Caco-2 (cell line): ENCODE data around the gene SECISBP2. TPM values are rescaled to one million over a fixed set of nuclear protein-coding genes. Genes with fewer than 3 reads are reported as not detected.

Experiments used
- BruUV-seq: library from RNA; stranded (reverse); fragments of 400-500 nt; replicated peaks from 2 replicates; lab custom pipeline; 2021; lab: Mats Ljungman, UMichigan
- CTCF ChIA-PET: fragments of 300-600 bp; sonication (Branson Sonifier 250); formaldehyde crosslinking; loops from one replicate; lab custom pipeline; 2022; ENCODE audit warnings: antibody characterized with exemption; lab: Charles Lee
- POLR2A ChIA-PET: fragments of 300-600 bp; sonication (Branson Sonifier 250); formaldehyde crosslinking; loops from one replicate; lab custom pipeline; 2022; ENCODE audit warnings: antibody characterized with exemption; lab: Charles Lee
- DNase-seq, 2 experiments: peaks; one replicate each; pipeline versions ENCODE4 v3.0.0 to v3.0.0-alpha.2; 2020 to 2022
- H3K27me3 ChIP-seq: replicated peaks from 2 replicates; pipeline ENCODE4 v1.6.0; 2011; ENCODE audit warnings: low read length; ENCODE audit not compliant: control insufficient read depth, insufficient read depth
- H3K36me3 ChIP-seq: 2 replicates; pipeline ENCODE4 v1.5.1; 2011; ENCODE audit warnings: low read length; ENCODE audit not compliant: control insufficient read depth, insufficient read depth
- H3K4me1 ChIP-seq: fragments of 250-450 bp; sonication (Bioruptor Pico); 2 replicates; pipeline ENCODE4 v1.5.1; 2020; ENCODE audit warnings: mild to moderate bottlenecking
- H3K4me3 ChIP-seq: 2 replicates; pipeline ENCODE4 v1.5.1; 2011; ENCODE audit warnings: low read depth, mild to moderate bottlenecking, control low read depth, low read length
- H3K9me3 ChIP-seq: fragments of 250-450 bp; sonication (Bioruptor Pico); 2 replicates; pipeline ENCODE4 v1.5.1; 2020; ENCODE audit warnings: mild to moderate bottlenecking, moderate library complexity
- H3K27ac Mint-ChIP-seq: one replicate; pipeline ENCODE4 v1.8.0; 2022; ENCODE audit warnings: mixed read lengths; ENCODE audit not compliant: unreplicated experiment
- H3K27me3 Mint-ChIP-seq: one replicate; pipeline ENCODE4 v1.8.0; 2022; ENCODE audit warnings: mixed read lengths; ENCODE audit not compliant: insufficient read depth, unreplicated experiment
- H3K36me3 Mint-ChIP-seq: one replicate; pipeline ENCODE4 v1.8.0; 2022; ENCODE audit warnings: mild to moderate bottlenecking, mixed read lengths; ENCODE audit not compliant: insufficient read depth, unreplicated experiment
- H3K4me1 Mint-ChIP-seq: one replicate; pipeline ENCODE4 v1.8.0; 2022; ENCODE audit warnings: low read depth, mixed read lengths; ENCODE audit not compliant: unreplicated experiment
- H3K4me3 Mint-ChIP-seq: one replicate; pipeline ENCODE4 v1.8.0; 2022; ENCODE audit warnings: mild to moderate bottlenecking, moderate library complexity, mixed read lengths; ENCODE audit not compliant: unreplicated experiment
- H3K9me3 Mint-ChIP-seq: one replicate; pipeline ENCODE4 v1.8.0; 2022; ENCODE audit warnings: mixed read lengths; ENCODE audit not compliant: unreplicated experiment
- intact Hi-C: fragments of 100-400 bp; cut with micrococcal nuclease; formaldehyde crosslinking; loops from one replicate; pipeline ENCODE4 v1.10.0; 2022; ENCODE audit not compliant: unreplicated experiment
- total RNA-seq: library from RNA; stranded (reverse); gene quantifications from 2 replicates; pipeline ENCODE4 v1.2.3, GENCODE V29; 2022
- TF ChIP-seq, protein P1 (sequence below), 2 experiments: fragments of 200-600 bp in 1 of 2; IDR thresholded peaks; 1 replicate in 1 of 2; 2 replicates in 1 of 2; pipeline versions ENCODE4 v1.5.1 to v1.8.0; 2011 to 2022; ENCODE audit warnings: antibody characterized with exemption in 1 of 2, control low read depth in 1 of 2, inconsistent platforms in 1 of 2, low read depth in 1 of 2, low read length in 1 of 2, mild to moderate bottlenecking in 1 of 2, moderate library complexity in 1 of 2; ENCODE audit not compliant: insufficient read depth in 1 of 2, severe bottlenecking in 1 of 2, unreplicated experiment in 1 of 2

Gene SECISBP2
- total RNA-seq, 1 experiment from 2014 or later: 21.0 TPM

GRCh38 chr9:89382026-89382986, 64.0 kb downstream of the SECISBP2 start:
- POLR2A ChIA-PET: no interaction called here
- DNase-seq: no peak
- Mint-ChIP-seq H3K4me3 (no peak overlapping the region), H3K27ac (no peak overlapping the region), H3K36me3 (peaks cover 4% of the 10 kb centered on the region), H3K27me3 (no peaks in the 10 kb centered on the region), H3K9me3 (no peaks in the 10 kb centered on the region), H3K4me1 (no peaks in the 10 kb centered on the region)
- intact Hi-C loops: no loop called here
- H3K27me3 ChIP-seq: no peaks in the 10 kb centered on the region
- no peaks in the 10 kb centered on the region for H3K4me1 ChIP-seq
- no peaks in the 10 kb centered on the region for H3K36me3 ChIP-seq
- TF ChIP-seq, protein P1, sequence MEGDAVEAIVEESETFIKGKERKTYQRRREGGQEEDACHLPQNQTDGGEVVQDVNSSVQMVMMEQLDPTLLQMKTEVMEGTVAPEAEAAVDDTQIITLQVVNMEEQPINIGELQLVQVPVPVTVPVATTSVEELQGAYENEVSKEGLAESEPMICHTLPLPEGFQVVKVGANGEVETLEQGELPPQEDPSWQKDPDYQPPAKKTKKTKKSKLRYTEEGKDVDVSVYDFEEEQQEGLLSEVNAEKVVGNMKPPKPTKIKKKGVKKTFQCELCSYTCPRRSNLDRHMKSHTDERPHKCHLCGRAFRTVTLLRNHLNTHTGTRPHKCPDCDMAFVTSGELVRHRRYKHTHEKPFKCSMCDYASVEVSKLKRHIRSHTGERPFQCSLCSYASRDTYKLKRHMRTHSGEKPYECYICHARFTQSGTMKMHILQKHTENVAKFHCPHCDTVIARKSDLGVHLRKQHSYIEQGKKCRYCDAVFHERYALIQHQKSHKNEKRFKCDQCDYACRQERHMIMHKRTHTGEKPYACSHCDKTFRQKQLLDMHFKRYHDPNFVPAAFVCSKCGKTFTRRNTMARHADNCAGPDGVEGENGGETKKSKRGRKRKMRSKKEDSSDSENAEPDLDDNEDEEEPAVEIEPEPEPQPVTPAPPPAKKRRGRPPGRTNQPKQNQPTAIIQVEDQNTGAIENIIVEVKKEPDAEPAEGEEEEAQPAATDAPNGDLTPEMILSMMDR (IDR thresholded peaks at IDR 0.05; ENCODE audit: insufficient read depth in 1 of 2, low read depth in 1 of 2, low read length in 1 of 2, severe bottlenecking in 1 of 2, unreplicated experiment in 1 of 2): no peak
- no peaks in the 10 kb centered on the region for H3K9me3 ChIP-seq
- CTCF ChIA-PET: no interaction called here
- H3K4me3 ChIP-seq: no peak overlapping the region
- no TSS peak for BruUV-seq

DNA sequence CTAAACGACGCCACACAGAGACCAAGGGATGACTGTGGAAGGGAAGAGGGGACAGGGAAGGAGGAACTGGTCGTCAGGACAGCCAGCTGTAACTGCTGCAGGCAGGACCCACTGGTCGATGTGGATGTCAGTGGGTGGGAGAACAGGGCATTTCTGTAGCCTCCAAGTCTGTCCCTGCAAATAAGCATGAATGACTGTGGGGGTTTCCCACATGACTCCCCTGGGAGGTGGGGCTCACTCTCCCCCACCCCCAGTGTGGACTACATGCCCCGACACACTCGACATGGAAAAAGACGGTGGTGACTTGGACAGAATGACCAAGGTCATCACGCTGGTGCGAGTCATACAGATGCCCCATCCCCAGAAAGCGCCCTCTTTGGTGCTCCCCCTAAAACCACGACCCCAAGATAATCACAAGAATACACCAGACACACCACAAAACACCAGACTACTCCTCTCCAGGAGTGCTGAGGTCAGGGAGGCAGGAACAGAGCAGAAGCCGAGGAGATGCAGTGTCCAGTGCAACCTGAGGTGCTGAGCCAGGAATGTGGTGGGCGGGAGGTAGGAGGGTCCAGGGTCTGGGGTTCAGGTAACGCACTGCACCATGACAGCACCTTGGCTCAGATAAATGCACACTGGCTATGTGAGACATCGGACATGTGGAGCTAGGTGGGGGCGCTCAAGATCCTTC, 64.9 kb downstream of the SECISBP2 start:
- Mint-ChIP-seq H3K27me3 (no peaks in the 10 kb centered on the region), H3K4me3 (no peak overlapping the region), H3K27ac (no peak overlapping the region), H3K36me3 (peaks cover 4% of the 10 kb centered on the region), H3K4me1 (no peaks in the 10 kb centered on the region), H3K9me3 (no peaks in the 10 kb centered on the region)
- CTCF ChIA-PET: no interaction called here
- H3K4me3 ChIP-seq: no peak overlapping the region
- DNase-seq: no peak
- intact Hi-C loops: no loop called here
- POLR2A ChIA-PET: no interaction called here
- no TSS peak for BruUV-seq
- no peaks in the 10 kb centered on the region for H3K4me1 ChIP-seq
- H3K36me3 ChIP-seq: no peaks in the 10 kb centered on the region
- H3K9me3 ChIP-seq: no peaks in the 10 kb centered on the region
- TF ChIP-seq, protein P1 (IDR thresholded peaks at IDR 0.05; ENCODE audit: insufficient read depth in 1 of 2, low read depth in 1 of 2, low read length in 1 of 2, severe bottlenecking in 1 of 2, unreplicated experiment in 1 of 2): no peak
- no peaks in the 10 kb centered on the region for H3K27me3 ChIP-seq

- intact Hi-C loops: no loop called here
- Histone ChIP-seq H3K4me3 (no peak overlapping the region), H3K9me3 (no peaks in the 10 kb centered on the region), H3K36me3 (no peaks in the 10 kb centered on the region), H3K27me3 (no peaks in the 10 kb centered on the region), H3K4me1 (no peaks in the 10 kb centered on the region)
- CTCF ChIA-PET: no interaction called here
- BruUV-seq: no TSS peak
- DNase-seq: no peak
- Mint-ChIP-seq H3K27me3 (no peaks in the 10 kb centered on the region), H3K4me1 (no peaks in the 10 kb centered on the region), H3K4me3 (no peak overlapping the region), H3K36me3 (peaks cover 4% of the 10 kb centered on the region), H3K9me3 (no peaks in the 10 kb centered on the region), H3K27ac (no peak overlapping the region)
- TF ChIP-seq, protein P1 (IDR thresholded peaks at IDR 0.05; ENCODE audit: insufficient read depth in 1 of 2, low read depth in 1 of 2, low read length in 1 of 2, severe bottlenecking in 1 of 2, unreplicated experiment in 1 of 2): no peak
- POLR2A ChIA-PET: no interaction called here
These were observed 65.5 kb downstream of the SECISBP2 start for GRCh38 chr9:89383721-89384300.
